ENCODE data around the gene POU2AF1.

POU2AF1 gene

GRCh38 chr11:111309215-111309915 is 69.7 kb downstream of the POU2AF1 start:
- no peaks in the 10 kb centered on the region for H4K20me1 ChIP-seq (ENCODE audit: low read depth, low read length)
- no peaks in the 10 kb centered on the region for H3K9me2 ChIP-seq (replicated peaks; ENCODE audit: insufficient read depth, low read length)
- H3K27ac ChIP-seq (ENCODE audit: low read depth, low read length), result no peak overlapping the region
- no peaks in the 10 kb centered on the region for H3K27me3 ChIP-seq (ENCODE audit: low read length)
- no peaks in the 10 kb centered on the region for H3F3A ChIP-seq (ENCODE audit: insufficient read depth)
- H3K4me2 ChIP-seq (ENCODE audit: low read depth, low read length, poor library complexity, severe bottlenecking), result no peak overlapping the region
- no peaks in the 10 kb centered on the region for H3K79me2 ChIP-seq (ENCODE audit: insufficient read depth, low read length)
- no peak overlapping the region for H3K4me3 ChIP-seq (ENCODE audit: insufficient read depth, low read length, poor library complexity, severe bottlenecking)
- H2AFZ ChIP-seq (ENCODE audit: low read depth, low read length, severe bottlenecking), result no peak overlapping the region
- H3K9me3 ChIP-seq (ENCODE audit: insufficient read depth, low read length), result no peaks in the 10 kb centered on the region
- no peak overlapping the region for H3K9ac ChIP-seq (ENCODE audit: low read length)
- TF ChIP-seq CTCF (IDR thresholded peaks at IDR 0.05; ENCODE audit: insufficient read depth, low read length, poor library complexity, severe bottlenecking), result no peak
- TF ChIP-seq EZH2phosphoT487 (conservative IDR thresholded peaks at IDR 0.05; ENCODE audit: low read length), result no peak
- H3K36me3 ChIP-seq (ENCODE audit: low read length), result no peaks in the 10 kb centered on the region

GRCh38 chr11:111308140-111308539 is 70.9 kb downstream of the POU2AF1 start:
- no peaks in the 10 kb centered on the region for H3K36me3 ChIP-seq (ENCODE audit: low read length)
- H4K20me1 ChIP-seq (ENCODE audit: low read depth, low read length), result no peaks in the 10 kb centered on the region
- no peak overlapping the region for H3K4me3 ChIP-seq (ENCODE audit: insufficient read depth, low read length, poor library complexity, severe bottlenecking)
- no peak overlapping the region for H3K9ac ChIP-seq (ENCODE audit: low read length)
- H2AFZ ChIP-seq (ENCODE audit: low read depth, low read length, severe bottlenecking), result no peak overlapping the region
- H3K79me2 ChIP-seq (ENCODE audit: insufficient read depth, low read length), result no peaks in the 10 kb centered on the region
- H3F3A ChIP-seq (ENCODE audit: insufficient read depth), result no peaks in the 10 kb centered on the region
- H3K27ac ChIP-seq (ENCODE audit: low read depth, low read length), result no peak overlapping the region
- H3K27me3 ChIP-seq (ENCODE audit: low read length), result no peaks in the 10 kb centered on the region
- no peaks in the 10 kb centered on the region for H3K9me3 ChIP-seq (ENCODE audit: insufficient read depth, low read length)
- H3K4me2 ChIP-seq (ENCODE audit: low read depth, low read length, poor library complexity, severe bottlenecking), result no peak overlapping the region
- H3K9me2 ChIP-seq (replicated peaks; ENCODE audit: insufficient read depth, low read length), result no peaks in the 10 kb centered on the region
- TF ChIP-seq CTCF (IDR thresholded peaks at IDR 0.05; ENCODE audit: insufficient read depth, low read length, poor library complexity, severe bottlenecking) (no peak), EZH2phosphoT487 (conservative IDR thresholded peaks at IDR 0.05; ENCODE audit: low read length) (no peak)

GRCh38 chr11:111307472-111308108 is 71.5 kb downstream of the POU2AF1 start:
- no peak overlapping the region for H3K27ac ChIP-seq (ENCODE audit: low read depth, low read length)
- no peaks in the 10 kb centered on the region for H3K9me3 ChIP-seq (ENCODE audit: insufficient read depth, low read length)
- no peaks in the 10 kb centered on the region for H3K27me3 ChIP-seq (ENCODE audit: low read length)
- H3K4me3 ChIP-seq (ENCODE audit: insufficient read depth, low read length, poor library complexity, severe bottlenecking), result no peak overlapping the region
- H3K36me3 ChIP-seq (ENCODE audit: low read length), result no peaks in the 10 kb centered on the region
- no peaks in the 10 kb centered on the region for H3F3A ChIP-seq (ENCODE audit: insufficient read depth)
- TF ChIP-seq EZH2phosphoT487 (conservative IDR thresholded peaks at IDR 0.05; ENCODE audit: low read length) (no peak), CTCF (IDR thresholded peaks at IDR 0.05; ENCODE audit: insufficient read depth, low read length, poor library complexity, severe bottlenecking) (no peak)
- H3K79me2 ChIP-seq (ENCODE audit: insufficient read depth, low read length), result no peaks in the 10 kb centered on the region
- no peak overlapping the region for H2AFZ ChIP-seq (ENCODE audit: low read depth, low read length, severe bottlenecking)
- no peak overlapping the region for H3K9ac ChIP-seq (ENCODE audit: low read length)
- H3K4me2 ChIP-seq (ENCODE audit: low read depth, low read length, poor library complexity, severe bottlenecking), result no peak overlapping the region
- no peaks in the 10 kb centered on the region for H4K20me1 ChIP-seq (ENCODE audit: low read depth, low read length)
- no peaks in the 10 kb centered on the region for H3K9me2 ChIP-seq (replicated peaks; ENCODE audit: insufficient read depth, low read length)
